ENCODE data around the gene MEMO1.
"Not testable (repeated sequence)": the region's sequence is repeated elsewhere in the genome, so short reads cannot be mapped to it uniquely, and the experiment has no call there.

The MEMO1 gene

DNA sequence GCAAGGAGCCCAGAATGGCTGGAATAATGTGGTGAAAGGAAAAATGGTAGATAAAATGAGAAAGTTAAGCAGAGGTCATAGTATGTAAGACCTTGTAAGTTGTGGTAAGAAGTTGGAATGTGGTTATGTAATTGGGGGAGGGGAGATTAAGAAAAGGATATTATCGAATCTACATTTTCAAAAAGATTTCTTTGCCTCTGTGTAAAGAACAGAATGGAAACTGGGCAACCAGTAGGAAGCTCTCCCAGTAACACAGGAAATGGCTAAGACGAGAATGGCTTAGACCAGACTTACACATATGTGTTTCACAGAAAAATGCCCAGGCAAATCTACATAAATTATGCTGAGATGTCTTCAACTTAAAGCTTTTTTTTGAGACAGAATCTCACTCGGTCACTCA is 13.2 kb downstream of the MEMO1 start:
- DNase-seq, result no peak

GRCh38 chr2:31996571-31997150 is 14.1 kb downstream of the MEMO1 start:
- no peak for DNase-seq

DNA sequence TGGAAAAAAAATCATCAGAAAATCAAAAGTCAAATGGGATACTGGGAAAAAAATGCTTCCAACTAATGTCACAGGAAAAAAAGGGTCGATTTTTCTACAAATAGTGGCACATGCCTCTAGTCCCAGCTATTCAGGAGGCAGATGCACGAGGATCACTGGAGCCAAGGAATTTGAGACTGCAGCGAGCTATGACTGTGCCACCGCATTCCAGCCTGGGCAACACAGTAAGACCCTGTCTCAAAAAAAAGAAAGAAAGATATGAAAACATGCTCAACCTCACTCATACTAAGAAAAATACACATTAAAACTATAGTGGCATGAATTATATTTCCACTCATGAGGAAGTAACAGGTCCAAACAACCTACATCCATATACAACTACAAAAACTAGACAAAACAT is 17.9 kb downstream of the MEMO1 start:
- no peak for DNase-seq

- no peak for DNase-seq
Measured at GRCh38 chr2:31992025-31992579, 18.7 kb downstream of the MEMO1 start.

DNA sequence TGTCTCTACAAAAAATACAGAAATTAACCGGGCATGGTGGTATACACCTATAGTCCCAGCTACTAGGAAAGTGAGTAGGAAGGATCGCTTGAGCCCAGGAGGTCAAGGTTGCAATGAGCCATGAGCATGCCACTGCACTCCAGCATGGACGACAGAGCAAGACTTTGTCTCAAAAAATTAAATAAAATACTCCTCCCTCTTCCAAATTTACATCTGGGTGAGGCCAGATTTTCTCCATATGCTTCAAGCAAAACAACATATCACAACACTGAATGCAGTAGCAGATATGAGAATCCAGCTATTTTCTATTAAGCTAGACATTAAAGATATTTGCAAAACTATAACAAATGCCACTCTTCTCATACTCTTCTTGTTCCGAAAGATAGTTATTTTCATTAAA is 20.9 kb downstream of the MEMO1 start:
- no peak for DNase-seq

- no peak for DNase-seq
Measured at GRCh38 chr2:31987454-31988220, 23.2 kb downstream of the MEMO1 start.

DNA sequence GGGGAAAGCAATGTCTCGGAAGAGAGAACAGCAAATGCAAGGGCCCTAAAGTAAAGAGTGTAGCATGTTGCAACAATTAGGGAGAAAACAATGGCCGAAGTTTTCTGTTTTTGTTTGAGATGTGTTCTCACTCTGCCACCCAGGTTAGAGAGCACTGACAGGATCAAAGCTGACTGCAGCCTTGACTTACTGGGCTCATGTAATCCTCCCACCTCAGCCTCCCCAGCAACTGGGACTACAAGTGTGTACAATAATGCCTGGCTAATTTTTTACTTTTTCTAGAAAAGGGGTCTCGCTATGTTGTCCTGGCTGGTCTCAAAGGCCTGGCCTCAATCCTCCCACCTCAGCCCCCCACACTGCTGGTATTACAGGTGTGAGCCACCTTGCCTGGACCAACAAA is 23.9 kb downstream of the MEMO1 start:
- no peak for DNase-seq

GRCh38 chr2:31983762-31984467 is 26.9 kb downstream of the MEMO1 start:
- DNase-seq, result no peak

GRCh38 chr2:31980674-31981356 is 30.0 kb downstream of the MEMO1 start:
- no peak for DNase-seq

DNA sequence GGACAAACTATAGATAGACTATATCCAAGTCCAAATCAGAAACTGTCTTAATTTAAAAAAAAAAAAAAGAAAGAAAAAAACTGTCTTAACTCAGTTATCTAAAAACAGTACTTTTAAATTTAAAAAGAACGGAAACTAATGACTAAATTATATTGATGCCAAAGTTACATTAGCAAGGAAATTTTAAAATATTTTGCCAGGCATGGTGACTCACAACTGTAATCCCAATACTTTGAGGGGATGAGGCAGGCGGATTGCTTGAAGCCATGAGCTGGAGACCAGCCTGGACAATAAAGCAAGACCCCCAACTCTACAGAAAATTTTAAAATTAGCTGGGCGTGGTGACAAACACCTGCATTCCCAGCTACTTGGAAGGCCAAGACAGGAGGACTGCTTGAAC is 30.9 kb downstream of the MEMO1 start:
- DNase-seq, result no peak

DNA sequence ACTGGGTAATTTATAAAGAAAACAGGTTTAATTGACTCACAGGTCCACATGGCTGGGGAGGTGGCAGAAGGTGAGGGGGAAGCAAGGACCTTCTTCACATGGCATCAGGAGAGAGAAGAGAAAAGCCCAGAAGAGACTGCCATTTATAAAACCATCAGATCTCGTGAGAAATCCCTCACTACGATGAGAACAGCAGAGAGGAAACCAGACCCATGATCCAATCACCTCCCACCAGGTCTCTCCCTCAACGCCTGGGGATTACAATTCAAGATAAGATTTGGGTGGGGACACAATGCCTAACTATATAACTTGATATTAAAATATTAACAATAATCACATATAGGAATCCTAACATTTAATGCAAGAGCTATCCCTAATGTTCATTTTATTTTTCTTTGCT is 31.8 kb downstream of the MEMO1 start:
- no peak for DNase-seq

DNA sequence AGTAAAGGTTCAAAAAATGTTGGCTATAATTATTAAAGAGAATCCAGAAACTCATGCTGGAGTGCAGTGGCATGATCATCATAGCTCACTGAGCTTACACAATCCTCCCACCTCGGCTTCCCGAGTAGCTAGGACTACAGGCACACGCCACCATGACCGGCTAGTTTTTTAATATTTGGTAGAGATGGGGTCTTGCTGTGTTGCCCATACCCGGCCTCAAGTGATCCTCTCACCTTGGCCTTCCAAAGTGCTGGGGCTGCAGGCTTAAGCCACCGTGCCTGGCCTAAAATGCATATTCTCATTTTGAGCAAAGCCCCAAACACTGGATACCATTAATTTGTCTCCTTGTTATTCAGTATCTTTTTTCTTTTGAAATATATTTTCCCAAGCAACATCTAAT is 32.4 kb downstream of the MEMO1 start:
- no peak for DNase-seq

- no peak for DNase-seq
Measured at GRCh38 chr2:31973665-31974064, 37.1 kb downstream of the MEMO1 start.

DNA sequence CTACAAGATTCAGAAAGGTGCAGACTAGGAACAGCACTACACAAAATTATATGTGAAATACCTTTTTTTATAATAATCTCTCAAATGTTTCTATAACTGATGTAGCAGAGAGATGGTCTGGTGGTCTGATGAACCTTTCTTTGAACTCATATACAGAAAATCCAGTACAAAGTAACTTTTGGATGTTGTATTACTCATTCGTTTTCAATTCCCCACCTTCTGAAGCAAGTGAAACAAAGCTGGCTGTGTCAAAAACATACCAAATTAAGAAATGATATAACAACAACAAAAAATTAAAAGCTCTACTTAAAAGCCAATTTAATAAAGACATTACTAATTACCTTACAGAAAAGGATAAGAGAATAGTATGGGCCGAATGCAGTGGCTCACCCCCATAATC is 38.7 kb downstream of the MEMO1 start:
- no peak for DNase-seq

GRCh38 chr2:31969178-31969577 is 41.6 kb downstream of the MEMO1 start:
- DNase-seq, result no peak

- no peak for DNase-seq
Measured at GRCh38 chr2:31967790-31968189, 43.0 kb downstream of the MEMO1 start.

- DNase-seq, result not testable (repeated sequence)
Measured at GRCh38 chr2:31966402-31966801, 44.4 kb downstream of the MEMO1 start.

- DNase-seq, result no peak
Measured at GRCh38 chr2:31965094-31965493, 45.7 kb downstream of the MEMO1 start.

GRCh38 chr2:31962757-31963361 is 47.9 kb downstream of the MEMO1 start:
- no peak for DNase-seq

GRCh38 chr2:31958140-31958717 is 52.6 kb downstream of the MEMO1 start:
- no peak for DNase-seq

DNA sequence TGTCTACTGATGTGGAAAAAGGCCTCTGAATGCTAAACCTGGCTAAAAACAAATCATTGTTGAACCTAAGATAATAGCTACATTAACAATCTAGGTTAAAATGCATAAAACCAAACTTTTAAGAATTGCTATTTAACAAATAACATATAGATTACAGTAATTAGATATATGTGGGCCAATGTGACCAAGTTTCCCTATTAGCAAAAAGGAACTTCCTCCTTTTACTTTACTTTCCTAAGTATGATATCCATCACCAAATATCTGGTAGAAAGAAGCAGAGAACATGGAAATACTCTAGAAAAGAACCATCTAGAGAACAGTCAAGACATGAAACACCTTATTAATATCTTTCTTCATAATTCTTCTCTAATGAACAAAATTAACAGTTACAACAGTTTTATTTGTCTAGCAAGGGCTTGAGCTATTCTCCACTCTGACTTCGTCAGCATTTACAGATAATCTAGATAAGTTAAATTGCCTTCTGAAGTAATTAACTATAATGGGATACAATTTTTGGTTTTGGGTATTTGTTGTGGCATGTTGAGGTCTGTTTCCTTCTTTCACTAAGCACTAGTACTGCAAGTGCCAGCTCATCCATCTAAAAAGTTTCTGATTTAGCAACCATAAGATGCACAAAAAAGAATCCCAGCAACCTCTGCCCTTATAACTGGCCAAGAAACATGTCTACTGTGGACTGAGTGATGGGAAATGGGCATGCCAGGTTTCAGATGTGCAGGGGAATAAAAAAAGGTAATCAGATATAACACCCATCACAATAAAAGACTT is 53.3 kb downstream of the MEMO1 start:
- DNase-seq, result no peak

GRCh38 chr2:31956934-31957333 is 53.9 kb downstream of the MEMO1 start:
- DNase-seq, result not testable (repeated sequence)
